Left renal pelvis (tissue), 4 donors: ENCODE results near the gene CBX1. TPM values are rescaled to one million over a fixed set of nuclear protein-coding genes. Genes with fewer than 3 reads are reported as not detected.
"Not testable (repeated sequence)": the region's sequence is repeated elsewhere in the genome, so short reads cannot be mapped to it uniquely, and the experiment has no call there.

Experiments
- DNase-seq, 4 donors: peaks; one replicate each; pipeline ENCODE4 v3.0.0-alpha.2; 2013; ENCODE audit warnings: low read depth in 4 of 4, low spot score in 3 of 4
- polyA plus RNA-seq, 4 donors: library from polyadenylated mRNA; unstranded; fragments of 120-200 nt; gene quantifications; one replicate each; pipeline ENCODE4 v1.2.1, GENCODE V29; 2013; ENCODE audit not compliant: insufficient read length in 4 of 4

The CBX1 gene
- polyA plus RNA-seq, 4 donors: 170 to 204 (median 197) TPM

DNA sequence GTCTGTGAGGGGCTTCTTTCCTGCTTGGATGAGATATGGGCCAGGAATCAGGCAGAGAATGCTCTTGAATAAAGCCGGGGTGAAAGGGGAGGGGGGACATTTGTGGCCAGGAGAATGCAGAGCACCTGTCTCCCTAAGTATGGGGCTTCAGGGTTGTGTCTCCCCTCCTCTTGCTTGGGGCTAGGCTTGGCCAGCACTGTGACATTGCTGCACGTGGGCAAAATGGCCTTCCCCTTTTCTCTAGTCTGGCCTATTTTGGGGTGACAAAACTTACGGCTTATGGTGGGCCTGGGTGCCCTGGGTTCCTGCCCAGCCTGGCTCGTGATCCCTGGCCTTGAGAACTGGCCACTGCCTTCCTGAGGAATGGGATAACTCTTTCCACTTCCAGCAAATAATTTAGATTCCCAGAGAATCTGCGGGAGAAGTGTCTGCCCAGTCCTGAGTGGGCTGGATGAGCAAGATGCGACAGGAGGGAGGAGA, 47.5 kb downstream of the CBX1 start:
- DNase-seq: no peak

- DNase-seq: peak in 2 of 4 donors; percentile 62 to 65
These were observed 48.1 kb downstream of the CBX1 start for GRCh38 chr17:48052956-48053757.

- no peak for DNase-seq
These were observed 49.4 kb downstream of the CBX1 start for GRCh38 chr17:48051706-48052486.

DNA sequence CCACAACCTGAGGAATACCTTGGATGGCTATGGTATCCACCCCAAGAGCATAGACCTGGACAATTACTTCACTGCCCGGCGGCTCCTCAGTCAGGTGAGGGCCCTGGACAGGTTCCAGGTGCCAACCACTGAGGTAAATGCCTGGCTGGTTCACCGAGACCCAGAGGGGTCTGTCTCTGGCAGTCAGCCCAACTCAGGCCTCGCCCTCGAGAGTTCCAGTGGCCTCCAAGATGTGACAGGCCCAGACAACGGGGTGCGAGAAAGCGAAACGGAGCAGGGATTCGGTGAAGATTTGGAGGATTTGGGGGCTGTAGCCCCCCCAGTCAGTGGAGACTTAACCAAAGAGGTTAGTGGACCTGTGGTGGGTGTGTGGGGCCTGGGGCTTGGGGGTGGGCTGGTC, 50.0 kb downstream of the CBX1 start:
- DNase-seq: no peak

DNA sequence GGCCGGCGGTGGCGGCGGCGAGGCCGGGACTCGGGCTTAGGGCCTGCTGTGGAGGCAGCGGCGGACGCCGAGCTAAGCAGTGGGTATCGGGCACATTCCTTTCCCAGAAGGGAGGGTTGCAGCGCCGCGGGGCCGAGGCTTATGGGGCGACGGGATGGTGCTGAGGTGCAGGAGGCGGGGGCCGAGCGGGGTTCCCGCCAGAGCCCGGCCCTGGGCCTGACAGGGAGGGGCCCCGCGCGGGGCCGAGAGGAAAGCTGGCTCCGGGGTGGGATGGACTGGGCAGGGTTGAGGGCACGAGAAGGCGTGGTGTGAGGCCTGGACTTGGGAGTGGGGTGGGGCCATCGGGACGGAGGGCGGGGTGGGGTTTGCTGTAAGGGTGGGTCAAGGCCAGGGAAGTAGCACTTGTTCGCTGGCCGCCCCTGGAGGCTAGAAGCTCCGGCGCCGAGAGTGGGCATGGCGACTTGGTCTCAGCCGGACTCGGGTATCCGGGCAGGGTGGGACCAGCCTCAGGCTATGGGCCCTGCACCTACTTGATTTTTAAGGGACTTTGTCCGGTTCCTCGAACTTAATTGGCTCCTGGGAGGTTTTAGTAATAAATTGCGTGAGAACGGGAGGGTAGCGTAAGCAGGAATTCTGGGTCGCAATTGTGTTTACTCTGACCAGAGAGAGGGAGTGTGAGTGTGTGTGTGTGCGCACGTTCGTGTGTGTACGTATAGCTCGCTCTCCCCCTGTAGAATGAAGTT, 52.7 kb downstream of the CBX1 start:
- DNase-seq: no peak

GRCh38 chr17:48047741-48048383, 53.4 kb downstream of the CBX1 start, which contains the start of gene NFE2L1:
Gene NFE2L1 (plus strand): TSS chr17:48048359. CDS start chr17:48051119, 2,760 bp downstream.
- peak; percentile 98 to 99 (median 98) for DNase-seq

DNA sequence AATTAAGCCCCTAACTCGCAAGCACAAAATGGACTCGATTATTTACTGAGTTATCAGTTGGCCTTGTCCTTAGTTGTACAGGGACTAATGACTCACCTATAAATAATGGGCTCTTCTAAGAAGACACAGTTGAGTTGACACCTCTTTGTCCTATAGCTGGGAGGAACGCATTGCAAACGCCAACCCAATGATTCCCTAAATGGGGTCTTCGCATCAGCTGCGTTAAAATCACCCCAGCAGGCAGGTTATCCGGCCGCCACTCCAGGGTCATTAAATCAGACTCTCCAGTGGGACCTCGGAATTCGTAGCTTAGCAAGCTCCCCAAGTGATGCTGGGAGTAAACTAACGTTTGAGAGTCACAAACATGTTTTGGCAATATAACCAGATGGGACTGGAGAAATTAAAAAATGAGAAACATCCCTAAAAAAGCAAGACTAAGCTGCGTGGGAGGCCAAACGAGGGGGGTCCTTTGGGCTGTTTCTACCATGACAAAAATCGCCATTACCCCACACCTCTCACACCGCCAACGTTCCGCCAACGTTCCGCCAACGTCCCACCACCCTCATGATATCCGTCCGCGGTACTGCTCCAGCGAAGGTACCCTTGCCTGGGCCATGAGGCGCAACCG, 54.1 kb downstream of the CBX1 start:
- no peak for DNase-seq

GRCh38 chr17:48046296-48046695, 55.0 kb downstream of the CBX1 start:
- no peak for DNase-seq

DNA sequence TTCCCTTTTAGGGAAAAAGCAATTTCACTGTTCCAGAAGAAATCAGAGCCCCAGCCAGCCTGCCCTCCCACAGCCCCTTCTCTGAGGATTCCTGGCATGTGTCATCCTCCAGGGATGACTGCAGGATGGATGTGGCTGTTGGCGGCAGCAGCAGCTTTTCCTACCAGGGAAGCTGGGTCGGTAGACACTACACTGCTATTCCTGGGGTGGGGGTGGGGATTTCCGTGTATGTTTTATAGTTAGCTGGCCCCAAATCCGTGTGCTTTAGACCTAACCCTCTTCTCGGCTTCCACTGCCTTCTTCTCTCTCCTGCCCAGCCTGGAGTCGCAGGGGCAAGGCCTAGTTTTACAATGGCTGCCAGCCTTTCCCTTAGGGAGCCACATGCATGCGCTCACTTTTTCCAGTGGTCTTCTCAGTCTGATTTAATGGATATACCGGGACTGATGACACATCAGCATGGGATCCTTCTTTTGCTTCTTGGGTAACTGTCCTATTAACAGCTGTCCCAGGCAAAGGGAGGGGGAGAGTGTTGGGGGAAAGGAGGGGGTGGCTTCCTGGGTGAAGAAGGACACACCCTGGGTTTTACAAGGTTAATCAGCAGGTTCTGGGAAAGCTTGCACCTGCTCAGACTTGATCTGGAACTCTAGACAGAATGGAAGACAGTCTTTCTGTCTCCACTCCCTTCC, 55.8 kb downstream of the CBX1 start:
- no peak for DNase-seq

DNA sequence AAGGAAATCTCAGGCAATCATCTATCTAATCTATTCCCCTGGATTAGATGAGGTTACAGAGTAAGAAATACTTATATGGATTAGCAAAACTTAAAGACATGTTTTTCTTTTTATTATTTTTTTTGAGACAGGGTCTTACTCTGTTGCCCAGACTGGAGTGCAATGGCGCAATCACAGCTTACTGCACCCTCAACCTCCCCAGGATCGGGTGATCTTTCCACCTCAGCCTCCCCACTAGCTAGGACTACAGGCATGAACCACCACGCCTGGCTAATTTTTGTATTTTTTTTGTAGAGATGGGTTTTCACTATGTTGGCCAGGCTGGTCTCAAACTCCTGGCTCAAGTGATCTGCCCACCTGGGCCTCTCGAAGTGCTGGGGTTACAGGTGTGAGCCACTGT, 56.4 kb downstream of the CBX1 start:
- no peak for DNase-seq

DNA sequence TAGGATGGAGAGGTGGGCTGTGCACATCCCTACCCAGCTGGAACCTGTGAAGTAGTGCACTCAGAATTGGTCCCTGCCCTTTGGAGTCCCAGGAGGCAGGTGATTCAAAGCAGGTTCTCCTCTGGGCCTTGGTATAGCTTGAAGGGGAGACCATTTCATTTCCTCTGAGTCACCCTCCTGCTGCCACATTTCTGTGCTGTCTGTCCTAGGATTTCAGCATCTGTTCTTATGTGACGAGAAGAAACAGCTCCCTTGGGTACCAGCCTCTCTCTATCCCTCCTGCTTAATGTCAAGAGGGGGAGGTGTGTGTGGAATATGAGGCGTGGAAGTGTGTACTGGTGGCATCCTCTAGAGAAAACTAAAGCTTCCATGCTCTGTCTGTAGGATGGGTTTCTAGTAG, 58.1 kb downstream of the CBX1 start:
- no peak for DNase-seq

DNA sequence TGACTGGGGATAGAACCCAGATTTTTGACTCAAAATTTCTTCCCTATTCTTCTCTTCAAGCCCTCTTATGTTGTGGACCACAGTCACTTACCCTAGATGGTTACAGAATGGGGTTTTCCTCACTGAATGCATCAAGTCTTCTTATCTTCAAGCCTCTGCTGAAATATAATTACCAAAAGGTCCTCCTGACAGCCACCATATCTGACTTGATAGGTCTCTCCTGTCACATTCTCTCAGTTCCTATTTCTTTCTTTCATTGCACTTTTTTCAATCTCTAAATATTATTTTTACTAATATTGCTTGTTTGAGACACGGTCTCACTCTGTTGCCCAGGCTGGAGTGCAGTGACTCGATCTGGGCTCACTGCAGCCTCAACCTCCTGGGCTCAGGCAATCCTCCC, 62.6 kb downstream of the CBX1 start:
- no peak for DNase-seq

- DNase-seq: no peak
These were observed 63.4 kb downstream of the CBX1 start for GRCh38 chr17:48037838-48038323.

- no peak for DNase-seq
These were observed 64.0 kb downstream of the CBX1 start, which contains the start of gene COPZ2 for GRCh38 chr17:48037036-48037837. Gene COPZ2 (minus strand): TSS chr17:48037797. CDS start chr17:48037777, 20 bp downstream.

GRCh38 chr17:48036693-48037035, 64.6 kb downstream of the CBX1 start:
- no peak for DNase-seq

DNA sequence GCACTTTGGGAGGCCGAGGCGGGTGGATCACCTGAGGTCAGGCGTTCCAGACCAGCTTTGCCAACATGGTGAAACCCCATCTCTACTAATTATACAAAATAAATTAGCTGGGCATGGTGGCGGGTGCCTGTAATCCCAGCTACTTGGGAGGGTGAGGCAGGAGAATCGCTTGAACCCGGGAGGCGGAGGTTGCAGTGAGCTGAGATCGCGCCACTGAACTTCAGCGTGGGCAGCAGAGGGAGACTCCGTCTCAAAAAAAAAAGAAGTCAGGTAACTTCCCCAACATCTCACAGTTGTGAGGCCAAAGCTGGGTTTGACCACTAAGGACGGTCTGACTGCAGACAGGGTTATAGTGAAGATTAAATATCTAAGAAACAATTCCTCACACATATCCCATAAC, 66.5 kb downstream of the CBX1 start:
- not testable (repeated sequence) for DNase-seq

DNA sequence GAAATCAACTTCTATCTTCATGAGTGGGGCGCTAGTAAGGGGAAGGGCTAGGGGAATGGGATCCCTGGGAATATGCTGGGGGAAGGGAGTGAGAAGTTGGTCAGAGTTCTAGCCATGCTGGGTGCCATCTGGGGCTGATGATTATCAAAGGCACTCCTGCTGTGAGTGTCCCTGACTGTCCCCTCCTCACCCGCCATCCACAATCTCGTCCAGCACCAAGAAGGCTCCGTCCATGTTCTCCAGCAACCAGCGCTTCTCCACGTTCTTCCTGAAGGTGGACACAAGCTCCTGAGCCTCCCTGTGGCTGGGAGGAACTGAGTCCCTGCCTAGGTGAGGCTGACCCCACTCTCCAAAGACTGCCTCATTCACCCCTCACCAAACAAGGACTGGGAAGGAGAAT, 69.3 kb downstream of the CBX1 start:
- DNase-seq: no peak

DNA sequence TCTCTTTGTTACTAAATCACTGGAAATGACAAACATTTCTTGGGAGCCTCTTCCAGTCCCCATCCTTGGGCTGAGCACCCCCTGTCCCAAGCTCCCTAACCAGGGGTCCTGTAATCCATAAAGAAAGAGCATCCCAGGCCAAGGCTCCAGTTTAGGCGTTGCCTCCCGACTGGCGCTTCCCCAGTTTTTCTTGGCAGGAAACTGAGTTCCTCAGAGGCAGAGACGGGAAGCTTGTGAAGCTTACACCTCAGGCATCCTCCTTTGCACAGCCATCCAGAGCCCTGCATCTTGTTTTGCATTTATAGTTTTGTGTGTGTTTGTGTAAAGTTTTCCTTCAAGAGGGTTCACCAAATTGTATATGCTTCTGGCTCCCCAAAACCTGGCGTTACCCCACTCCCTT, 70.7 kb downstream of the CBX1 start:
- DNase-seq: no peak
